ENCODE data around the gene HS3ST4. TPM values are rescaled to one million over a fixed set of nuclear protein-coding genes. Genes with fewer than 3 reads are reported as not detected.

The HS3ST4 gene
- total and polyA plus RNA-seq, 10 of the 15 experiments (the other 5 are each of a cell fraction or from before 2014, with no cell fraction given), result 0.05 TPM; not detected in 9

DNA sequence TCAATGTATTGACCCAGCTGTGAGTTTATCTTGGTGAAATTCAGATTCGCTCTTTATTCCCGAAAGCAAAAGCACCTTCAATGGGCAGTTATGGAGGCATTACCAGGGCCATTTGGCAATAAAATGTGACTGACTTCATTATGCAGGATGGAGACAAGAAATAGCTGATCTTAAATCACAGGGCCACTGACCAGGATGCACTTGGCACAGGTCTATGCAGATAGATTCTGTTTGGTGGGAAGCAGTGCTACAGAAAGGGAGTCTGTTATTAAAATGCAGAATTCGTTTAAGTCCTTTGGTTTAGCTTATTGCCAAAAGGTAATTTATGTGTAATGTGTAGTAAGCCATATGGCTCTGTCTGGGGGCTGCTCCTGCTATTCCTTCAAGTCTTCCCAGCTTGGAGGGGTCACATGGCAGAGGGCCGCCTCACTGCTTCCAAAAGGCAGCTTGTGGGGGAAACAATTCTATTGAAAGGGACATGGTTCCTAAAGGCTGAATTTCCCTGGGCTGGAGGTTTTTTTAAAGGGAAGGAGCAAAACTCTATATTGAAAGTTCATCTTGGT, 239.8 kb downstream of the HS3ST4 start (continued):
- TF ChIP-seq PRDM15 (CRISPR knock-in tag; IDR thresholded peaks at IDR 0.05) (no peak), CHD2 (IDR thresholded peaks at IDR 0.05; ENCODE audit: borderline replicate concordance, low read depth, low read length) (no peak), RCOR1 (conservative IDR thresholded peaks at IDR 0.05; ENCODE audit: low read depth, low read length) (no peak)

- Histone ChIP-seq H3K79me2 (ENCODE audit: control insufficient read depth, insufficient read depth, low read length) (no peaks in the 10 kb centered on the region), H3K4me3 (no peak overlapping the region), H3K4me1 (ENCODE audit: control insufficient read depth, insufficient read depth, low read length) (no peaks in the 10 kb centered on the region), H3K9me3 (replicated peaks; ENCODE audit: control insufficient read depth, insufficient read depth, low read length) (no peaks in the 10 kb centered on the region), H3K27me3 (replicated peaks in 1 of 2; ENCODE audit: control insufficient read depth in 2 of 2, insufficient read depth in 2 of 2, low read length in 1 of 2) (no peaks in the 10 kb centered on the region), H2AFZ (ENCODE audit: control insufficient read depth, low read depth, low read length) (no peak overlapping the region), H3K9ac (ENCODE audit: control insufficient read depth, insufficient read depth, low read length) (no peak overlapping the region), H3K27ac (ENCODE audit: control insufficient read depth, insufficient read depth) (no peak overlapping the region), H3K36me3 (ENCODE audit: control insufficient read depth in 2 of 2, insufficient read depth in 2 of 2, low read length in 1 of 2) (no peaks in the 10 kb centered on the region), H4K20me1 (ENCODE audit: control insufficient read depth, insufficient read depth) (no peaks in the 10 kb centered on the region), H3K4me2 (ENCODE audit: control insufficient read depth, insufficient read depth) (no peak overlapping the region)
- WGBS (ENCODE audit: insufficient coverage, insufficient replicate concordance, low lambda C conversion rate, missing lambda C conversion rate), result 36% methylated on average over 4 of the region's 4 CpGs
- intact Hi-C loops (cut with micrococcal nuclease; ENCODE audit: unreplicated experiment), result no loop called here
- ChIA-PET SMC1A (ENCODE audit: uncharacterized antibody, unreplicated experiment) (no interaction called here), POLR2A (no interaction called here), CTCF (no interaction called here), RAD21 (ENCODE audit: unreplicated experiment) (no interaction called here)
- DNase-seq (ENCODE audit: low read depth, low spot score) (no peak), FAIRE-seq (no peak), ATAC-seq (no peak)
- no TSS peak for BruUV-seq (replicated peaks)
- TF ChIP-seq ZNF274 (IDR thresholded peaks at IDR 0.05; ENCODE audit: insufficient read depth, insufficient read length) (no peak), IRF3 (IDR thresholded peaks at IDR 0.05) (no peak), SPI1 (IDR thresholded peaks at IDR 0.05; ENCODE audit: borderline replicate concordance, insufficient read depth, low read depth, low read length) (no peak)
- in situ Hi-C loops (cut with MboI), result no loop called here
Observed at GRCh38 chr16:25941800-25942499, 250.2 kb downstream of the HS3ST4 start.

All from GM12878 (cell line).